ENCODE data around the gene RARS2. TPM values are rescaled to one million over a fixed set of nuclear protein-coding genes. Genes with fewer than 3 reads are reported as not detected.
"Not testable (repeated sequence)": the region's sequence is repeated elsewhere in the genome, so short reads cannot be mapped to it uniquely, and the experiment has no call there.

RARS2 gene
- polyA plus RNA-seq, 5 donors, result 60.4 to 80.8 (median 69.5) TPM

- no peak for DNase-seq
Measured at GRCh38 chr6:87501809-87502572, 87.8 kb downstream of the RARS2 start.

- no peak for DNase-seq
Measured at GRCh38 chr6:87498048-87498447, 91.7 kb downstream of the RARS2 start.

- no peak for DNase-seq
Measured at GRCh38 chr6:87494761-87495422, 94.9 kb downstream of the RARS2 start.

- not testable (repeated sequence) for DNase-seq
Measured at GRCh38 chr6:87489326-87489725, 100.5 kb downstream of the RARS2 start.

- no peak for DNase-seq
Measured at GRCh38 chr6:87487555-87487954, 102.2 kb downstream of the RARS2 start.

- no peak for DNase-seq
Measured at GRCh38 chr6:87484491-87484890, 105.3 kb downstream of the RARS2 start.

- DNase-seq, result no peak
Measured at GRCh38 chr6:87483929-87484328, 105.9 kb downstream of the RARS2 start.

GRCh38 chr6:87482366-87482765, 107.4 kb downstream of the RARS2 start:
- DNase-seq, result peak in 1 of 2 donors; percentile 17

- DNase-seq, result peak; percentile 20 to 23
Measured at GRCh38 chr6:87481931-87482330, 107.9 kb downstream of the RARS2 start.

- peak; percentile 30 to 31 for DNase-seq
Measured at GRCh38 chr6:87473419-87473903, 116.3 kb downstream of the RARS2 start.

GRCh38 chr6:87472525-87473418, 117.0 kb downstream of the RARS2 start, which contains the start of gene SLC35A1:
TSS of gene SLC35A1 (plus strand) at chr6:87472974. CDS start at chr6:87473004, 30 bp downstream.
- DNase-seq, result peak; percentile 91

- no peak for DNase-seq
Measured at GRCh38 chr6:87465051-87465450, 124.7 kb downstream of the RARS2 start.

Other genes with a start within 250 kb of the RARS2 start
- 10 to 100 TPM in 1 of 5 donors, 1 to 10 TPM in 4; 5.7 to 10.8 (median 6.3) TPM for gene C6orf163, start 245.2 kb downstream of the RARS2 start, polyA plus RNA-seq (ENCODE audit: insufficient read depth in 1 of 5, insufficient read length in 5 of 5, low replicate concordance in 1 of 5)
- 1 to 10 TPM; 1.2 to 4.2 (median 2.4) TPM for gene CFAP206, start 182.0 kb downstream of the RARS2 start, polyA plus RNA-seq (ENCODE audit: insufficient read depth in 1 of 5, insufficient read length in 5 of 5, low replicate concordance in 1 of 5)
- gene SLC35A1, start 117.0 kb downstream of the RARS2 start, polyA plus RNA-seq (ENCODE audit: insufficient read depth in 1 of 5, insufficient read length in 5 of 5, low replicate concordance in 1 of 5), result 10 to 100 TPM; 48.1 to 68.0 (median 63.3) TPM
- gene ORC3, start 148 bp upstream of the RARS2 start, polyA plus RNA-seq (ENCODE audit: insufficient read depth in 1 of 5, insufficient read length in 5 of 5, low replicate concordance in 1 of 5), result 10 to 100 TPM; 28.1 to 51.4 (median 43.1) TPM
- gene AKIRIN2, start 112.2 kb upstream of the RARS2 start, polyA plus RNA-seq (ENCODE audit: insufficient read depth in 1 of 5, insufficient read length in 5 of 5, low replicate concordance in 1 of 5), result 10 to 100 TPM; 63.4 to 72.5 (median 66.7) TPM

Data from right lung (tissue), 5 donors.